C4-2B (cell line): ENCODE results near the gene SLC9A9.

Experiments
- H3K27ac ChIP-seq: fragments of 450-650 bp; 2 replicates; pipeline ENCODE4 v1.5.1; 2017
- CTCF ChIP-seq: fragments of 450-650 bp; conservative IDR thresholded peaks from 2 replicates; pipeline ENCODE4 v1.5.1; 2017; ENCODE audit warnings: mild to moderate bottlenecking
- ZFX ChIP-seq: fragments of 450-650 bp; IDR thresholded peaks from 2 replicates; pipeline ENCODE4 v1.6.1; 2017

The SLC9A9 gene

GRCh38 chr3:143737065-143737464 lies 111.2 kb downstream of the SLC9A9 start:
- TF ChIP-seq CTCF (no peak), ZFX (no peak)
- H3K27ac ChIP-seq: no peak overlapping the region

- H3K27ac ChIP-seq: no peak overlapping the region
- no peak for TF ChIP-seq CTCF
- TF ChIP-seq ZFX: no peak
These were observed 111.9 kb downstream of the SLC9A9 start for GRCh38 chr3:143736205-143736997.

GRCh38 chr3:143731776-143732175 lies 116.5 kb downstream of the SLC9A9 start:
- TF ChIP-seq ZFX: no peak

GRCh38 chr3:143731320-143731719 lies 116.9 kb downstream of the SLC9A9 start:
- H3K27ac ChIP-seq: no peak overlapping the region
- TF ChIP-seq CTCF: no peak

More at GRCh38 chr3:143731776-143732175, 116.5 kb downstream of the SLC9A9 start:
- H3K27ac ChIP-seq: no peak overlapping the region

- no peak for TF ChIP-seq ZFX
- TF ChIP-seq CTCF: no peak
- H3K27ac ChIP-seq: no peak overlapping the region
These were observed 120.9 kb downstream of the SLC9A9 start for GRCh38 chr3:143727391-143727790.

GRCh38 chr3:143726727-143727126 lies 121.5 kb downstream of the SLC9A9 start:
- TF ChIP-seq CTCF (no peak), ZFX (no peak)
- H3K27ac ChIP-seq: no peak overlapping the region

- no peak overlapping the region for H3K27ac ChIP-seq
- TF ChIP-seq ZFX (no peak), CTCF (no peak)
These were observed 127.9 kb downstream of the SLC9A9 start for GRCh38 chr3:143720381-143720780.

- H3K27ac ChIP-seq: no peak overlapping the region
- TF ChIP-seq CTCF (no peak), ZFX (no peak)
These were observed 129.8 kb downstream of the SLC9A9 start for GRCh38 chr3:143718463-143718862.
